GM23338 (cell line): ENCODE results near the gene HLA-DPB1.

Source experiments
- EZH2 ChIP-seq: fragments of 200-600 bp; sonication (generic); IDR thresholded peaks from one replicate; pipeline ENCODE4 v1.8.0; 2017; ENCODE audit warnings: antibody characterized with exemption, mild to moderate bottlenecking, low read depth; ENCODE audit not compliant: unreplicated experiment
- EZH2phosphoT487 ChIP-seq: fragments of 200-600 bp; sonication (generic); IDR thresholded peaks from one replicate; pipeline ENCODE4 v1.8.1; 2018; ENCODE audit warnings: antibody characterized with exemption; ENCODE audit not compliant: unreplicated experiment
- POLR2AphosphoS5 ChIP-seq: IDR thresholded peaks from 2 replicates; pipeline ENCODE4 v1.6.1; 2016; ENCODE audit warnings: antibody characterized with exemption, low read depth
- TF ChIP-seq, protein P1 (sequence below), 2 experiments: fragments of 200-600 bp in 1 of 2; sonication (generic) in 1 of 2; conservative IDR thresholded peaks; 2 replicates each; pipeline versions ENCODE4 v1.5.1 to v1.6.1; 2016 to 2017; ENCODE audit warnings: antibody characterized with exemption in 2 of 2, low read depth in 2 of 2, mild to moderate bottlenecking in 2 of 2, moderate library complexity in 1 of 2
- TF ChIP-seq, protein P2 (sequence below): IDR thresholded peaks from one replicate; pipeline ENCODE4 v1.6.1; 2018; ENCODE audit warnings: antibody characterized with exemption; ENCODE audit not compliant: unreplicated experiment

DNA sequence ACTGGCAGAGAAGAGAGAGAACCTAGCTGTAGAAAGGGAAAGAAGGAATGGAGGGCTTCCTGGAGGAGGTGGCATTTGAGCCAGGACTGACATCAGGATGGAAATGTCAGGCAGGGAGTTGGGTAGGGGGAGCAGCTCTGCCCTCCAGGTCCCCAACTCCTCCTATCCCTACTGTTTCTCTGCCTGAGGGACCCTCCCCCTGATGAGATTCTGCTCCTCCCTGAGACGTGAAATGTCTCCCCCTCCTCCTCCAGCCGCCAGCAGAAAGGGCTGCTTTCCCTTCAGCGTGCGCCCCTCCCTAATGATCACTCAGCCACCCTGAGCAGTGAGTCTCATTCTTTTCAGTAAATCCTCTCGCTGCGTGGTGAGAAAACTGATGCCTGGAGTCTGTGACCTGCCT is 40.6 kb downstream of the HLA-DPB1 start:
- TF ChIP-seq, protein P1, sequence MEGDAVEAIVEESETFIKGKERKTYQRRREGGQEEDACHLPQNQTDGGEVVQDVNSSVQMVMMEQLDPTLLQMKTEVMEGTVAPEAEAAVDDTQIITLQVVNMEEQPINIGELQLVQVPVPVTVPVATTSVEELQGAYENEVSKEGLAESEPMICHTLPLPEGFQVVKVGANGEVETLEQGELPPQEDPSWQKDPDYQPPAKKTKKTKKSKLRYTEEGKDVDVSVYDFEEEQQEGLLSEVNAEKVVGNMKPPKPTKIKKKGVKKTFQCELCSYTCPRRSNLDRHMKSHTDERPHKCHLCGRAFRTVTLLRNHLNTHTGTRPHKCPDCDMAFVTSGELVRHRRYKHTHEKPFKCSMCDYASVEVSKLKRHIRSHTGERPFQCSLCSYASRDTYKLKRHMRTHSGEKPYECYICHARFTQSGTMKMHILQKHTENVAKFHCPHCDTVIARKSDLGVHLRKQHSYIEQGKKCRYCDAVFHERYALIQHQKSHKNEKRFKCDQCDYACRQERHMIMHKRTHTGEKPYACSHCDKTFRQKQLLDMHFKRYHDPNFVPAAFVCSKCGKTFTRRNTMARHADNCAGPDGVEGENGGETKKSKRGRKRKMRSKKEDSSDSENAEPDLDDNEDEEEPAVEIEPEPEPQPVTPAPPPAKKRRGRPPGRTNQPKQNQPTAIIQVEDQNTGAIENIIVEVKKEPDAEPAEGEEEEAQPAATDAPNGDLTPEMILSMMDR (conservative IDR thresholded peaks at IDR 0.05; ENCODE audit: low read depth in 2 of 2), result no peak
- TF ChIP-seq EZH2 (no peak), EZH2phosphoT487 (no peak), POLR2AphosphoS5 (peak; percentile 61)
- TF ChIP-seq, protein P2, sequence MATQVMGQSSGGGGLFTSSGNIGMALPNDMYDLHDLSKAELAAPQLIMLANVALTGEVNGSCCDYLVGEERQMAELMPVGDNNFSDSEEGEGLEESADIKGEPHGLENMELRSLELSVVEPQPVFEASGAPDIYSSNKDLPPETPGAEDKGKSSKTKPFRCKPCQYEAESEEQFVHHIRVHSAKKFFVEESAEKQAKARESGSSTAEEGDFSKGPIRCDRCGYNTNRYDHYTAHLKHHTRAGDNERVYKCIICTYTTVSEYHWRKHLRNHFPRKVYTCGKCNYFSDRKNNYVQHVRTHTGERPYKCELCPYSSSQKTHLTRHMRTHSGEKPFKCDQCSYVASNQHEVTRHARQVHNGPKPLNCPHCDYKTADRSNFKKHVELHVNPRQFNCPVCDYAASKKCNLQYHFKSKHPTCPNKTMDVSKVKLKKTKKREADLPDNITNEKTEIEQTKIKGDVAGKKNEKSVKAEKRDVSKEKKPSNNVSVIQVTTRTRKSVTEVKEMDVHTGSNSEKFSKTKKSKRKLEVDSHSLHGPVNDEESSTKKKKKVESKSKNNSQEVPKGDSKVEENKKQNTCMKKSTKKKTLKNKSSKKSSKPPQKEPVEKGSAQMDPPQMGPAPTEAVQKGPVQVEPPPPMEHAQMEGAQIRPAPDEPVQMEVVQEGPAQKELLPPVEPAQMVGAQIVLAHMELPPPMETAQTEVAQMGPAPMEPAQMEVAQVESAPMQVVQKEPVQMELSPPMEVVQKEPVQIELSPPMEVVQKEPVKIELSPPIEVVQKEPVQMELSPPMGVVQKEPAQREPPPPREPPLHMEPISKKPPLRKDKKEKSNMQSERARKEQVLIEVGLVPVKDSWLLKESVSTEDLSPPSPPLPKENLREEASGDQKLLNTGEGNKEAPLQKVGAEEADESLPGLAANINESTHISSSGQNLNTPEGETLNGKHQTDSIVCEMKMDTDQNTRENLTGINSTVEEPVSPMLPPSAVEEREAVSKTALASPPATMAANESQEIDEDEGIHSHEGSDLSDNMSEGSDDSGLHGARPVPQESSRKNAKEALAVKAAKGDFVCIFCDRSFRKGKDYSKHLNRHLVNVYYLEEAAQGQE, result no peak
